SK-N-SH treated with all-trans-retinoic acid at 6 μM for 48 hours (cell line): ENCODE measurements around the gene RBM28.

Experiments used
- ARNTL ChIP-seq: fragments of 450-650 bp; formaldehyde crosslinking; IDR thresholded peaks from 2 replicates; pipeline ENCODE4 v1.5.0; 2020; ENCODE audit warnings: low read depth, mild to moderate bottlenecking, moderate library complexity, borderline replicate concordance
- CREB5 ChIP-seq: fragments of 250-450 bp; sonication (Bioruptor Pico); IDR thresholded peaks from 2 replicates; pipeline ENCODE4 v1.5.1; 2020; ENCODE audit warnings: low read depth, mild to moderate bottlenecking, moderate library complexity
- CSDC2 ChIP-seq: fragments of 250-450 bp; sonication (Bioruptor Pico); IDR thresholded peaks from 2 replicates; pipeline ENCODE4 v1.5.0; 2020; ENCODE audit warnings: mild to moderate bottlenecking, moderate library complexity
- PATZ1 ChIP-seq: fragments of 250-450 bp; sonication (Bioruptor Pico); IDR thresholded peaks from 2 replicates; pipeline ENCODE4 v1.8.0; 2020; ENCODE audit warnings: mild to moderate bottlenecking, moderate library complexity, borderline replicate concordance
- RARB ChIP-seq: fragments of 250-450 bp; sonication (Bioruptor Pico); IDR thresholded peaks from 2 replicates; pipeline ENCODE4 v1.8.0; 2021; ENCODE audit warnings: mild to moderate bottlenecking, moderate library complexity
- TCF4 ChIP-seq: fragments of 250-450 bp; sonication (Bioruptor Pico); IDR thresholded peaks from 2 replicates; pipeline ENCODE4 v1.8.0; 2021; ENCODE audit warnings: mild to moderate bottlenecking, moderate library complexity, borderline replicate concordance
- ZFP3 ChIP-seq: fragments of 250-450 bp; sonication (Bioruptor Pico); IDR thresholded peaks from 2 replicates; pipeline ENCODE4 v1.5.0; 2020; ENCODE audit warnings: mild to moderate bottlenecking, moderate library complexity
- ZNF565 ChIP-seq: fragments of 450-650 bp; formaldehyde crosslinking; conservative IDR thresholded peaks from 2 replicates; pipeline ENCODE4 v1.5.0; 2020; ENCODE audit warnings: low read depth, mild to moderate bottlenecking, moderate library complexity
- ZNF70 ChIP-seq: fragments of 450-650 bp; formaldehyde crosslinking; IDR thresholded peaks from 2 replicates; pipeline ENCODE4 v1.5.0; 2020; ENCODE audit warnings: mild to moderate bottlenecking, moderate library complexity
- TF ChIP-seq, protein P1 (sequence below): fragments of 250-450 bp; sonication (Bioruptor Pico); IDR thresholded peaks from 2 replicates; pipeline ENCODE4 v1.8.0; 2021; ENCODE audit warnings: low read depth, mild to moderate bottlenecking, moderate library complexity, borderline replicate concordance

GRCh38 chr7:128370491-128370890 lies 26.8 kb upstream of the RBM28 start:
- TF ChIP-seq TCF4 (CRISPR knock-in tag) (no peak), ZNF565 (no peak), PATZ1 (CRISPR knock-in tag) (no peak), ZNF70 (CRISPR knock-in tag) (no peak), ARNTL (CRISPR knock-in tag) (no peak), ZFP3 (CRISPR knock-in tag) (no peak), RARB (CRISPR knock-in tag) (no peak), CREB5 (CRISPR knock-in tag) (no peak), CSDC2 (no peak)
- TF ChIP-seq, protein P1, sequence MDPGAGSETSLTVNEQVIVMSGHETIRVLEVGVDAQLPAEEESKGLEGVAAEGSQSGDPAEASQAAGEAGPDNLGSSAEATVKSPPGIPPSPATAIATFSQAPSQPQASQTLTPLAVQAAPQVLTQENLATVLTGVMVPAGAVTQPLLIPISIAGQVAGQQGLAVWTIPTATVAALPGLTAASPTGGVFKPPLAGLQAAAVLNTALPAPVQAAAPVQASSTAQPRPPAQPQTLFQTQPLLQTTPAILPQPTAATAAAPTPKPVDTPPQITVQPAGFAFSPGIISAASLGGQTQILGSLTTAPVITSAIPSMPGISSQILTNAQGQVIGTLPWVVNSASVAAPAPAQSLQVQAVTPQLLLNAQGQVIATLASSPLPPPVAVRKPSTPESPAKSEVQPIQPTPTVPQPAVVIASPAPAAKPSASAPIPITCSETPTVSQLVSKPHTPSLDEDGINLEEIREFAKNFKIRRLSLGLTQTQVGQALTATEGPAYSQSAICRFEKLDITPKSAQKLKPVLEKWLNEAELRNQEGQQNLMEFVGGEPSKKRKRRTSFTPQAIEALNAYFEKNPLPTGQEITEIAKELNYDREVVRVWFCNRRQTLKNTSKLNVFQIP (CRISPR knock-in tag), result no peak
